BLaER1 (cell line): ENCODE measurements around the gene GHDC.
"Not testable (repeated sequence)": the region's sequence is repeated elsewhere in the genome, so short reads cannot be mapped to it uniquely, and the experiment has no call there.

Source experiments
- H3K27ac ChIP-seq: shearing (Covaris generic); formaldehyde crosslinking; 2 replicates; pipeline ENCODE4 v1.8.1; 2022
- H3K27me3 ChIP-seq: shearing (Covaris generic); formaldehyde crosslinking; 2 replicates; pipeline ENCODE4 v1.8.1; 2022
- H3K36me3 ChIP-seq: shearing (Covaris generic); formaldehyde crosslinking; 2 replicates; pipeline ENCODE4 v1.8.1; 2022
- H3K4me1 ChIP-seq: shearing (Covaris generic); formaldehyde crosslinking; 2 replicates; pipeline ENCODE4 v1.8.1; 2022
- H3K4me2 ChIP-seq: shearing (Covaris generic); formaldehyde crosslinking; 2 replicates; pipeline ENCODE4 v1.8.1; 2022
- H3K4me3 ChIP-seq: shearing (Covaris generic); formaldehyde crosslinking; 2 replicates; pipeline ENCODE4 v1.8.1; 2022
- H3K9ac ChIP-seq: shearing (Covaris generic); formaldehyde crosslinking; 2 replicates; pipeline ENCODE4 v1.8.1; 2022
- H3K9me3 ChIP-seq: shearing (Covaris generic); formaldehyde crosslinking; 2 replicates; pipeline ENCODE4 v1.8.1; 2022
- H4K20me1 ChIP-seq: shearing (Covaris generic); formaldehyde crosslinking; 2 replicates; pipeline ENCODE4 v1.8.1; 2022
- Cebpa-rat ChIP-seq: shearing (Covaris generic); IDR thresholded peaks from 2 replicates; pipeline ENCODE4 v1.8.1; 2022

The GHDC gene

DNA sequence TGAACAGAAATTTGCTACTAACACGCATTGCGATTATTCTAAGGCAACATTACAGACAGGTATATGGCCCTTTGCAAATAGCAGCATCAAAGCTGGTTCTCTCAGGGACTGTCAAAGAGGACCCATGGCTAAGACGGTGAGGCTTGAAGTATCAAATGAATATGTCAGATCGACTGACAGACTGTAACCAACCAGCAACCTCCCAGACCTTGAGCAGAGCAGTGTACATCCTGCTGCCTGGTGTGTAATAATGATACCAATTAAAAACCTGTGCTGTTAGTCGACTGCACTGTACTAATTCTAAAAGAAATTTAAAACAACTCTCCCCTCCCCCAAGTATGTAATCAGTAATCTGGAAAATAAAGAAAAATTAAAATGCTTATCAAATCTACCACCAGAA, 35.9 kb upstream of the GHDC start:
- Histone ChIP-seq H3K27ac (no peak overlapping the region), H3K4me1 (peaks cover 39% of the 10 kb centered on the region), H3K9me3 (no peaks in the 10 kb centered on the region), H4K20me1 (peaks cover 39% of the 10 kb centered on the region; the same call in 1 of the 2 replicates), H3K4me2 (no peak overlapping the region), H3K4me3 (no peak overlapping the region), H3K9ac (no peak overlapping the region), H3K36me3 (peaks cover 45% of the 10 kb centered on the region), H3K27me3 (no peaks in the 10 kb centered on the region)
- no peak for TF ChIP-seq Cebpa-rat

- Histone ChIP-seq H3K36me3 (peaks cover 67% of the 10 kb centered on the region), H3K4me3 (no peak overlapping the region), H4K20me1 (peaks cover 46% of the 10 kb centered on the region; the same call in 1 of the 2 replicates), H3K27me3 (no peaks in the 10 kb centered on the region), H3K27ac (no peak overlapping the region), H3K9me3 (no peaks in the 10 kb centered on the region), H3K4me1 (peaks cover 18% of the 10 kb centered on the region; the same call in 1 of the 2 replicates), H3K4me2 (no peak overlapping the region), H3K9ac (no peak overlapping the region)
- no peak for TF ChIP-seq Cebpa-rat
These were observed 33.8 kb upstream of the GHDC start for GRCh38 chr17:42227849-42228700.

- Histone ChIP-seq H3K27ac (no peak overlapping the region), H3K9ac (no peak overlapping the region), H4K20me1 (peaks cover 40% of the 10 kb centered on the region; the same call in 1 of the 2 replicates), H3K4me2 (no peak overlapping the region), H3K27me3 (no peaks in the 10 kb centered on the region), H3K9me3 (no peaks in the 10 kb centered on the region), H3K36me3 (peaks cover 83% of the 10 kb centered on the region), H3K4me1 (peaks cover 13% of the 10 kb centered on the region; the same call in 1 of the 2 replicates), H3K4me3 (no peak overlapping the region)
- no peak for TF ChIP-seq Cebpa-rat
These were observed 31.4 kb upstream of the GHDC start for GRCh38 chr17:42225646-42226045.

GRCh38 chr17:42224651-42225050, 30.4 kb upstream of the GHDC start:
- Histone ChIP-seq H3K9ac (no peak overlapping the region), H3K36me3 (peaks cover 93% of the 10 kb centered on the region), H3K4me3 (no peak overlapping the region), H3K4me2 (no peak overlapping the region), H3K4me1 (peaks cover 13% of the 10 kb centered on the region; the same call in 1 of the 2 replicates), H3K27ac (no peak overlapping the region), H3K27me3 (no peaks in the 10 kb centered on the region), H3K9me3 (no peaks in the 10 kb centered on the region), H4K20me1 (peaks cover 31% of the 10 kb centered on the region; the same call in 1 of the 2 replicates)
- TF ChIP-seq Cebpa-rat: no peak

- Histone ChIP-seq H4K20me1 (0 out of 2 replicates have a peak, but pooled peaks cover 10% of the 10 kb centered on the region), H3K4me3 (no peak overlapping the region), H3K9ac (no peak overlapping the region), H3K4me1 (no peaks in the 10 kb centered on the region), H3K27me3 (no peaks in the 10 kb centered on the region), H3K27ac (no peak overlapping the region), H3K9me3 (no peaks in the 10 kb centered on the region), H3K4me2 (no peak overlapping the region), H3K36me3 (peaks cover 92% of the 10 kb centered on the region)
- no peak for TF ChIP-seq Cebpa-rat
These were observed 27.8 kb upstream of the GHDC start for GRCh38 chr17:42221886-42222745.

DNA sequence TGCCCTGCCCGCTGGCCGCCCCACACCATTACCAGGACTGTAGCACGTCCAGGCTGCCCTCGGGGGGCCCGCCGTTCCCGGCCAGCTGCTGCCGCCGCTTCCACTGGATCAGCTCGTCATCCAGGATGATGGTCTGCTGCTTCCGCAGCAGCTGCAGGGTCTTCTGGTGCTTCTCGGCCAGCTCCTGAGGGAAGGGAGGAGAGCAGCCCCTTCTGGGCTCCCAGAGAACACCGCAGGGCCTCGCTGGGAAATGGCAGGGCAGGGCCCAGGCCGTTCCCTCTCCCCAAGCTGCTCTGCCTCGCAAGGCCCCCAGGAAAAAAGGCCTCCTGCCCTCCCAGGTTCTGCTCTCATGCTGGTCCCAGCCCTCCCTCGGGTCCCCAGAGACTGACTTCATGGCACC, 25.0 kb upstream of the GHDC start:
- H3K36me3 ChIP-seq: peaks cover 93% of the 10 kb centered on the region
- H3K4me3 ChIP-seq, H4K20me1 ChIP-seq, H3K27me3 ChIP-seq, H3K4me2 ChIP-seq, H3K4me1 ChIP-seq, H3K9me3 ChIP-seq, H3K27ac ChIP-seq, H3K9ac ChIP-seq: not testable (repeated sequence)

DNA sequence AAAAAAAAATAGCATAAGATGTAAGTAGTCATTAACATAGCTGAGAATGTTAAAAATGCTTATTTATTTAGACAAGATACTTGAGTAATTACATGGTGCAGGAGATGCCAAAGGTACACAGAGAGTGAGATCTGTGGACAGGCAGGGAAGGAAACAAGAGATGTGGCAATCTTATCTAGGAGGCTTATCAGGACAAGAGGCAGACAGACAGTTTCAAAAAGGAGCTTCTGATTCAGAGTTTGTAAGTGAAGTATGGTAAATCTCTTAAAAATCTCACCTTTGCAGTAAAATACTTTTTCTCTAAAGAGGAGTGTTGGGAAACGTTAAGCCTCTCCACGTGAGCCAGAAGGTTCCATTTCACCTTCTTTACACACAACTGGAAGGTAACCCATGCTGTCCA, 19.9 kb upstream of the GHDC start:
- Histone ChIP-seq H3K4me2 (no peak overlapping the region), H3K36me3 (peaks cover 98% of the 10 kb centered on the region), H3K9me3 (no peaks in the 10 kb centered on the region), H3K4me1 (no peaks in the 10 kb centered on the region), H3K9ac (no peak overlapping the region), H4K20me1 (no peaks in the 10 kb centered on the region), H3K27ac (no peak overlapping the region), H3K27me3 (no peaks in the 10 kb centered on the region), H3K4me3 (no peak overlapping the region)
- no peak for TF ChIP-seq Cebpa-rat

DNA sequence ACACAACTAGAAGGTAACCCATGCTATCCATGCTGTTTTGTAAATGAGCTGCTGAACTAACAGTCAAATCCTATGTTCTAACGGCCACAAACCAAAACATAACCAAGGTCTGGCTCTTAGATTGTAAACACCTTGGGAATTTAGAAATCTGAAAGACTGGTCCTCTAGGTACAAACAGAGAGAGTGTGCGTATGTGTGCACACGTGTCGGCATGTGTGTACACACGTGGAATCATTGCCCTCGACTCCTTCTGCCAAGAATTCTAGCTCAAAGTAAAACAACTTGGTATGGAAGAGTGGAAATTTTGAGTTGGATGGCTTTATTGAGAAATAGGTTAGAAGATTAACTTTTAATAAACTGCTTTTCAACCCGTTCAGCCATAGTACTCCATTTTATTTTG, 18.1 kb upstream of the GHDC start:
- Histone ChIP-seq H3K9ac (no peak overlapping the region), H3K4me1 (no peaks in the 10 kb centered on the region), H3K27ac (no peak overlapping the region), H4K20me1 (no peaks in the 10 kb centered on the region), H3K4me3 (no peak overlapping the region), H3K36me3 (peaks cover 100% of the 10 kb centered on the region), H3K4me2 (no peak overlapping the region), H3K27me3 (no peaks in the 10 kb centered on the region), H3K9me3 (no peaks in the 10 kb centered on the region)
- TF ChIP-seq Cebpa-rat: no peak

DNA sequence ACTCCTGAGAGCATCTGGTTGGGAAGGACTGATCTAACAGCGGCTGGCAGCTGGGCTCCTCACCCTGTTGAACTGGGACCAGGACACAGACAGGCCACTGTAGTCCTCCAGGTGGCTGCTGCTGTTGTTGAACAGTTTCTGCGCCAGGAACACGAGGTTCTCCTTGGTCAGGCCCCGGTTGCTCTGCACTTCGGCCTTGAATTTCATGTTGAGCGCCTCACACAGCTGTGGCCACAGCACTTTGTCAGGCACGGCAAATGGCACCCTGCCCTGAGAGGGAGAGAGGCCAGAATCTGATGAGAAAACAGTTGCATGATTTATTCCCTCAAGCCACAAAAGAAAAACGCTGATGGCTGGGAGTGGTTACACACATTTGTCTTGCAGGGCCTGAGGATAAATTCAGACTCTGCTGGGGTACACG, 17.6 kb upstream of the GHDC start:
- not testable (repeated sequence) for H3K4me2 ChIP-seq, H3K27me3 ChIP-seq, H3K27ac ChIP-seq, H3K4me1 ChIP-seq, H4K20me1 ChIP-seq, H3K9me3 ChIP-seq, H3K4me3 ChIP-seq, H3K9ac ChIP-seq
- H3K36me3 ChIP-seq: peaks cover 100% of the 10 kb centered on the region

- Histone ChIP-seq H3K4me2 (no peak overlapping the region), H4K20me1 (no peaks in the 10 kb centered on the region), H3K36me3 (peaks cover 100% of the 10 kb centered on the region), H3K27me3 (no peaks in the 10 kb centered on the region), H3K9me3 (no peaks in the 10 kb centered on the region), H3K4me1 (no peaks in the 10 kb centered on the region), H3K27ac (no peak overlapping the region), H3K9ac (no peak overlapping the region), H3K4me3 (no peak overlapping the region)
- TF ChIP-seq Cebpa-rat: no peak
These were observed 15.8 kb upstream of the GHDC start for GRCh38 chr17:42210046-42210445.

GRCh38 chr17:42206153-42206612, 11.9 kb upstream of the GHDC start:
- H3K36me3 ChIP-seq: peaks cover 100% of the 10 kb centered on the region
- not testable (repeated sequence) for H3K9ac ChIP-seq, H3K4me1 ChIP-seq, H3K4me2 ChIP-seq, H3K27me3 ChIP-seq, H3K4me3 ChIP-seq, H4K20me1 ChIP-seq, H3K9me3 ChIP-seq, H3K27ac ChIP-seq
